NCI-H1930 (cell line): ENCODE data around the gene PLCH1.
"Not testable (repeated sequence)": the region's sequence is repeated elsewhere in the genome, so short reads cannot be mapped to it uniquely, and the experiment has no call there.

ENCODE experiments used
- DNase-seq, 2 experiments: peaks; one replicate each; lab custom pipeline; 2025; lab: John Stamatoyannopoulos, UW

Gene PLCH1

GRCh38 chr3:155646128-155646527 lies 98.7 kb downstream of the PLCH1 start:
- no peak for DNase-seq

DNA sequence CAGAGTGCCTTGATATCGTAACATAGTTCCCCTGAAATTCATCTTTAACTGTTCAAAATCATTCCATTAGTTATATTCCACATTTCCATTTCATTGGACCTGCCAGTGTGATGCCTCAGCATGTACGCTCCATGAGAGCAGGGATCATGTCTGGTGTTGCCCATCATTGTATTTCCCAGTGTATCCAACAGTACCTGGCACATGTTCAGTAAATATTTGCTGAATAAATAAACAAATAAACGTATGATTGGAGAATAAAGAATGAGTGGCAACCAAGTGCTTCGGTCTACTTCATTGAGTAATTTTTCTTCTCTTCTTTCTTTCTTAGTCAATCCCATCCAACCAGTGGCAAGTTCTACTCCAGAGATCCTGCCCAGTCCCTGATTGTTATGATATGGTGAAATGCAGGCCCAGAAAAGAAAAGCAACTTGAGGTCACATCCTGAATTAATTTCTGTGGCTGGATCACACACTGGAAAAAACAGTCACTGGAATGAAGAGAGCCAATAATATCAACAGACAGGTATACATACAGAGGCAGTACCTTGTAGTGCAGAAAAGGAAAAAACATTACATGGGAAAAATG lies 101.2 kb downstream of the PLCH1 start:
- DNase-seq = no peak

DNA sequence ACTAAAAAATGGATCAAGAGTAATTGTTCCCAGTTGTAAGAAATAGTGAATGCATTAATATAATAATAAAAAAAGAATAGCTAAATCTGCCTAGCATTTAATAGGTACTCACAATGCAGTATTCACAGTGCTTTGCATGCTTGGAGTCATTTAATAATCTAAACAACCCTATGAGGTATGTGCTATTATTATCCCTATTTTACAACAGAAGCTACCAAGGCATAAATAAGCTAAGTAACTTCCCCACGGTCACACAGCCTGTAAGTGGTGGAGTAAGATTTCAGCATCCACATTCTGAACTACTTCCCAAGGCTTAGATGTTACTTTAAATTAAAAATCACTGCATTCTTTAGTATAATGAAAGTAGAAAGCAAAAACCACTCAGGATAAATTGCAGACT lies 102.9 kb downstream of the PLCH1 start:
- no peak for DNase-seq

- no peak for DNase-seq
These were observed 104.8 kb downstream of the PLCH1 start for GRCh38 chr3:155640098-155640497.

- no peak for DNase-seq
These were observed 105.3 kb downstream of the PLCH1 start for GRCh38 chr3:155639462-155640055.

DNA sequence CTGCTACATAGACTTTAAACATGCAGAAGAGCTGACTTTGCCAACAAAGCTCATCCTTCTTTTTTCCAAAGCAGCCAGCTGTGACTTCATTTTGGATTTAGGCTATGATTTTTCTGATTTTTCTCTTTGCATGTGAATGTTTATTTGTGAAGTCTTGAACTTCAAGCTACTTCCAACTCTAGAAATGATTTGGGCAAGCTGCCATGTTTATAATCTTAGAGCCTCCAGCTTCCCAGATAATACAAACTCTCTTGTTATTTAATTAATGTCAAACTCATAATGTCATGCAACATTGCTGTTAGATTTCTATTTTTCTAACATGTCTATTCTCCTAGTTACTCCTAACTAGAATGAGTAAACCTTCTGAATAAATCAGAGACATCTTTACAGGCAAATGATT lies 106.4 kb downstream of the PLCH1 start:
- not testable (repeated sequence) for DNase-seq

GRCh38 chr3:155637567-155637966 lies 107.3 kb downstream of the PLCH1 start:
- no peak for DNase-seq

- no peak for DNase-seq
These were observed 109.8 kb downstream of the PLCH1 start for GRCh38 chr3:155635056-155635455.

DNA sequence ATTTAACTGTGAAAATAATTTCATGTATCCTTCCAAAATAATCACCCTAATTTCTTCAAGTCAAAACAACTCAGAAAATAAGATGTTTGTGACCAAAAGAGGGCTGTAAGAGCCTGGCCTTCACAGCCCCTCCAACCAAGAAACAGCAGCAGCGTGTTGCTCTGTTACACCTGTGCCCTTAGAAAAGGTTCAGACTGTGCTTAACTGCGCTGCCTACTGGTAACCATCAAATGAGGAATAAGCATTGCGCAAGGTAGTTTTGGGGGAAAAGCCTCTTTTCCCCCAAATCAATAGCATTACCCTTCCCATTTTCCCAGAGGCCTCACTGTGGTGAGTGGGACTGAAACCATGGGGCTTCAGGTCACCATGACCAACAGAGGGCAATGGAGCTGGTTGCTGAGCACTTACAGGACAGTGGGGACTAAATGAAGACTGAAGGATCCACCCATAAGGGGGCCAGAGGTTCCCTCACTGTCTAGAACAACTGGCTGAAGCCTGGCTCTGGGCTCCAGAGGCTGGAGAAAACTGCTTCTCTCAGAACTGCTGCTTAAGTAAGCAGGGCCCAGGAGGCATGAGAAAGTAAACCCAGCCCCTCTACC lies 110.7 kb downstream of the PLCH1 start:
- DNase-seq = no peak

DNA sequence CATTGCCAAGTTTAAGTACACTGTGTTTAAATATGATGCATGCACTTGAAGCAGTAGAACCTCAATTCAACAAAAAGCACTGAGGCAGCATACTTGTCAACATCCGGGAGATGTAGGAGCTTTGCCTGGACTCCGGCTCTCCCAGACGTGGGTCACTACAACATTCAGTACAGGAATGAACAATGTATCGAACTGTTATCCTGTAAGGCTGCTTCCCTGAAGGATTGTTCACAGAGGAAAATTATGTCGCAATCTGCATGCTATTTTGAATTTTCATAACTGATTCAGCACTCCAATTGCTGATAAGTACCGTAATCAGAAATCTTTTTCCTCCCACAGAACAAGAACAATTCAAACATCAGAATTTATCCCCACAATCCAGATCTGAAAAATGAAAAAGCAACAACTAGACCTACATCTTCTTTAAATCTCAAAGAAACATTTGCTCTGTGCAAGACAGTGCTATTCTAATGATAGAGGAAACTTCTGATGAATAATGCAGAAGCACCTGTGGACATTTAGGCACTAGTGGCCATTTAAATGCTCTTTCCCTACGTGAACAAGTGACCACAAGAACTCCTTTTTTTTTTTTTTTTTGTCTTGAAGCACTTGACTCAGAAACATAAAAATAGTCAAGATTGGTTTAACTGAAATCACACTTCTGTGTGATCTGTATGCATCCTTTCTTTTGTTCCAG lies 113.4 kb downstream of the PLCH1 start:
- no peak for DNase-seq

DNA sequence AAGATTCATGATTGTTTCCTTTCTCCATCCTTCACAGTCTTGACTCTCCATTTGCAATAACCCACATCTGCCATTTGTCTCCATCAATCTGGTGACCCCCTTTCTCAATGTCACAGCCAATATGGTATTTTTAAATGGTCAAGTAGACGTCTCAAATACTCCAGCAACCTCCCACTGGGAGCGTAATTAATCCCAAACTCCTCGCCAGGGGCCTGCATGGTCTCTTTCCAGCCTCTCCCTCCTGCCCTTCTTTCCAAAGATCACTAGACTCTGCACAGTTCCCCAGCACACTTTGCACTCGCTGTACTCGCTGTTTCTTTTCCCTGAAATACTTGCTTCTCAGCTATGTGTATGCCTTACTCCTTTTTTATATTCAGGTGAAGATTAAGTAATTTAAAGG lies 115.3 kb downstream of the PLCH1 start:
- DNase-seq = no peak

DNA sequence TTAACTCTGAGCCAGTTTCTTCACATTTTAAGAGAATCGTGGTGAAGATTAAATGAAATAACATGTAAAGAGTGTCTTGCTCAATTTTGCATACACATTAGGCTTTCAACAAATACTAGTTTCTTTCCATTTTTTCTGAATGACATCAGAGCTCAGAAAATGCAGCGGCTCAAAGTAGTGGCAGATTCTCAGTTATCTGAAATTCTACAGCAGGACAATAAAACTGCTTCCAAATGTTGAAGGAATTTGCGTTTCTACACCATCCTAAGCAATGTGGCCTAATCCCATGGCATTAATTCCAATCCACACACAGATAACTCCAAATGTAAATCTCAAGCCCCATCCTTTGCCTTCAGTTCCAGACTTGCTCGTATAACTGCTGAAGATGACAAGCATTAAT lies 115.8 kb downstream of the PLCH1 start:
- no peak for DNase-seq

DNA sequence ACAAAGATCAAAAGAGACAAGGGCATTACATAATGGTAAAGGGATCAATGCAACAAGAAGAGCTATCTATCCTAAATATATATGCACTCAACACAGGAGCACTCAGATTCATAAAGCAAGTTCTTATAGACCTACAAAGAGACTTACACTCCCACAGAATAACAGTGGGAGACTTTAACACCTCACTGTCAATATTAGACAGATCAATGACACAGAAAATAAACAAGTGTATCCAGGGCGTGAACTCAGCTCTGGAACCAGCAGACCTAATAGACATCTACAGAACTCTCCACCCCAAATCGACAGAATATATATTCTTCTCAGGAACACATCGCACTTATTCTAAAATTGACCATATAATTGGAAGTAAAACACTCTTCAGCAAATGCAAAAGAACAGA lies 122.2 kb downstream of the PLCH1 start:
- not testable (repeated sequence) for DNase-seq

- not testable (repeated sequence) for DNase-seq
These were observed 124.3 kb downstream of the PLCH1 start for GRCh38 chr3:155620552-155620951.

GRCh38 chr3:155619118-155619915 lies 125.6 kb downstream of the PLCH1 start:
- DNase-seq = no peak

DNA sequence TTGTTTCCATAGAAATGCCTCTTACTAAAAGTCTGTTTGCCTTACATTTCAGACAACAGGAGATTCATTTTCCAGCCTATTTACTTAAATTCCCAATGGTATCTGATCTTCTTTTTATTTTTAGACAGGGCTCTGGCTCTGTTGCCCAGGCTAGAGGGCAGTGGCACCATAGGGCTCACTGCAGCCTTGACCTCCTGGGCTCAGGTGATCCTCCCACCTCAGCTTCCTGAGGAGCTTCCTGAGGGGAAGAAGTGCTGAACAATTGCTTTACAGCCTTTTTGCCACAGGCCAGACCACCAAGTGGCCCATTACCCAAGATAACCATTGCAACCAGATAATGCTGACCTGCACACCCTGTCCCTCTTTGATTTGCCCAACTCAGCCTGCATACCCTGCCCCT lies 126.3 kb downstream of the PLCH1 start:
- no peak for DNase-seq

GRCh38 chr3:155617346-155617925 lies 127.4 kb downstream of the PLCH1 start:
- no peak for DNase-seq

DNA sequence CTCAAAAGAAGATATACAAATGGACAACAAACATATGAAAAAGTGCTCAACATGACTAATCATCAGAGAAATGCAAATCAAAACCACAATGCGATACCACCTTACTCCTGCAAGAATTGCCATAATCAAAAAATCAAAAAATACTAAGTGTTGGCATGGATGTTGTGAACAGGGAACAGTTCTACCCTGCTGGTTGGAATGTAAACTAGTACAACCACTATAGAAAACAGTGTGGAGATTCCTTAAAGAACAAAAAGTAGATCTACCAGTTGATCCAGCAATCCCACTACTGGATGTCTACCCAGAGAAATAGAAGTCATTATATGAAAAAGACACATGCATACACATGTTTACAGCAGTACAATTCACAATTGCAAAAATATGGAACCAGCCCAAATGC lies 129.7 kb downstream of the PLCH1 start:
- DNase-seq = not testable (repeated sequence)

GRCh38 chr3:155614410-155614809 lies 130.5 kb downstream of the PLCH1 start:
- DNase-seq = not testable (repeated sequence)

DNA sequence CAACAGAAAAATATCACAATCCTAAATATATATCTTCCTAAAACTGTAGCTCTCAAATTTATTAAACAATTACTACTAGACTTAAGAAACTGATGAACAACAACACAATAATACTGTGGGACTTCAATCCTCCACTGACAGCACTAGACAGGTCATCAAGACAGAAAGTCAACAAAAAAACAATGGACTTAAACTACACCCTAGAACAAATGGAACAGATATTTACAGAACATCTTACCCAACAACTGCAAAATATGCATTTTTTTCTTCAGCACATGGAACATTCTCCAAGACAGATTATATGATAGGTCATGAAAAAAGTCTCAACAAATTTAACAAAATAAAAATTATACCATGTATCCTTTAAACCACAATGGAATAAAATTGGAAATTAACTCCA lies 133.4 kb downstream of the PLCH1 start:
- no peak for DNase-seq

GRCh38 chr3:155609586-155609985 lies 135.3 kb downstream of the PLCH1 start:
- DNase-seq = no peak
